HepG2 (cell line): ENCODE data around the gene CDKN1C. TPM values are rescaled to one million over a fixed set of nuclear protein-coding genes. Genes with fewer than 3 reads are reported as not detected.

ENCODE experiments used
- ATAC-seq: fragments of 200-7000 bp; cut with Tn5 transposase; 3 replicates; pipeline ENCODE4 v1.9.1; 2020; ENCODE audit warnings: mild to moderate bottlenecking, moderate library complexity
- BruUV-seq: library from RNA; stranded (reverse); fragments of 400-500 nt; replicated peaks from 2 replicates; lab custom pipeline; 2021; lab: Mats Ljungman, UMichigan
- CTCF ChIA-PET: fragments of 300-600 bp; formaldehyde crosslinking; extraction: SDS; loops from one replicate; lab custom pipeline; 2021; ENCODE audit warnings: low total read pairs, inconsistent platforms, low intra/inter-chr PET ratio; lab: Yijun Ruan, JAX
- POLR2A ChIA-PET: fragments of 350-600 bp; sonication (Branson Sonifier 250); formaldehyde crosslinking; loops from one replicate; lab custom pipeline; 2020; ENCODE audit warnings: antibody characterized with exemption, inconsistent platforms; lab: Yijun Ruan, JAX
- DNase-seq: peaks from one replicate; pipeline ENCODE4 v3.0.0-alpha.2; 2015; ENCODE audit warnings: low spot score
- FAIRE-seq: peaks from 3 replicates; lab custom pipeline; 2011; peaks lifted over from hg19 to GRCh38; lab: Jason Lieb, UNC
- H2AFZ ChIP-seq: one replicate; pipeline ENCODE4 v1.6.1; 2011; ENCODE audit warnings: low read length, inconsistent platforms
- H3K27ac ChIP-seq: fragments of 300-600 bp; 3 replicates; pipeline ENCODE4 v1.8.0; 2011; ENCODE audit warnings: mixed run types, mild to moderate bottlenecking, mixed read lengths, low read length, inconsistent platforms; ENCODE audit not compliant: insufficient read depth; ENCODE audit errors: extremely low read length
- H3K27me3 ChIP-seq, 2 experiments: fragments of 200-600 bp in 1 of 2; 2 replicates in 1 of 2; 3 replicates in 1 of 2; pipeline versions ENCODE4 v1.6.0 to v1.8.0; 2011; ENCODE audit warnings: low read length in 2 of 2, mild to moderate bottlenecking in 2 of 2, moderate library complexity in 2 of 2, inconsistent platforms in 1 of 2; ENCODE audit not compliant: insufficient read depth in 2 of 2, control insufficient read depth in 1 of 2
- H3K36me3 ChIP-seq, 2 experiments: fragments of 200-600 bp in 1 of 2; replicated peaks in 1 of 2; 2 replicates in 1 of 2; 3 replicates in 1 of 2; pipeline versions ENCODE4 v1.5.1 to v1.8.0; 2011; ENCODE audit warnings: low read length in 2 of 2, inconsistent platforms in 1 of 2; ENCODE audit not compliant: insufficient read depth in 2 of 2, control insufficient read depth in 1 of 2
- H3K4me1 ChIP-seq: 2 replicates; pipeline ENCODE4 v1.5.1; 2012; ENCODE audit warnings: low read length, inconsistent platforms; ENCODE audit not compliant: insufficient read depth
- H3K4me2 ChIP-seq: 2 replicates; pipeline ENCODE4 v1.6.0; 2011; ENCODE audit warnings: low read depth, low read length, inconsistent platforms
- H3K4me3 ChIP-seq, 3 experiments: fragments of 200-600 bp in 1 of 3; sonication (generic), shearing (Covaris generic) in 1 of 3; replicated peaks in 1 of 3; 2 replicates each; pipeline ENCODE4 v1.5.1; 2011 to 2016; ENCODE audit warnings: low read length in 3 of 3, inconsistent platforms in 2 of 3, low read depth in 2 of 3, mild to moderate bottlenecking in 2 of 3, control low read depth in 1 of 3, mixed read lengths in 1 of 3; ENCODE audit not compliant: insufficient read depth in 1 of 3
- H3K79me2 ChIP-seq: one replicate; pipeline ENCODE4 v1.6.1; 2011; ENCODE audit warnings: low read length, inconsistent platforms; ENCODE audit not compliant: insufficient read depth
- H3K9ac ChIP-seq: 2 replicates; pipeline ENCODE4 v1.6.0; 2011; ENCODE audit warnings: mild to moderate bottlenecking, low read depth, low read length, inconsistent platforms; ENCODE audit not compliant: insufficient read depth
- H3K9me3 ChIP-seq: 2 replicates; pipeline ENCODE4 v1.5.1; 2012; ENCODE audit warnings: mild to moderate bottlenecking, low read length
- H4K20me1 ChIP-seq: 2 replicates; pipeline ENCODE4 v1.6.0; 2011; ENCODE audit warnings: inconsistent platforms, mild to moderate bottlenecking, low read length, moderate library complexity; ENCODE audit not compliant: insufficient read depth
- ARNTL ChIP-seq: sonication (generic); formaldehyde crosslinking; IDR thresholded peaks from 2 replicates; pipeline ENCODE4 v1.4.0; 2020; ENCODE audit warnings: mild to moderate bottlenecking, missing genetic modification reagents
- CREB1 ChIP-seq, 2 experiments: fragments of 450-650 bp in 1 of 2; IDR thresholded peaks; 2 replicates each; pipeline ENCODE4 v1.6.1; 2016 to 2017; ENCODE audit warnings: control low read depth in 1 of 2, mild to moderate bottlenecking in 1 of 2, missing compliant biosample characterization in 1 of 2, missing genetic modification characterization in 1 of 2
- DMAP1 ChIP-seq: IDR thresholded peaks from 2 replicates; pipeline ENCODE4 v1.6.1; 2016
- ELF3 ChIP-seq: IDR thresholded peaks from 2 replicates; pipeline ENCODE4 v1.6.1; 2016; ENCODE audit warnings: missing genetic modification reagents, missing compliant biosample characterization
- ESRRA ChIP-seq: sonication (generic); formaldehyde crosslinking; IDR thresholded peaks from 2 replicates; pipeline ENCODE4 v1.5.1; 2020; ENCODE audit warnings: mild to moderate bottlenecking, low read depth, missing genetic modification reagents
- FOXA3 ChIP-seq: IDR thresholded peaks from 2 replicates; pipeline ENCODE4 v1.6.1; 2016; ENCODE audit warnings: missing genetic modification reagents, missing compliant biosample characterization
- GTF2F1 ChIP-seq: fragments of 150-350 bp; IDR thresholded peaks from 2 replicates; pipeline ENCODE4 v1.6.1; 2014; ENCODE audit warnings: low read length
- HHEX ChIP-seq: IDR thresholded peaks from 2 replicates; pipeline ENCODE4 v1.6.1; 2016; ENCODE audit warnings: control low read depth
- HMG20A ChIP-seq: IDR thresholded peaks from 2 replicates; pipeline ENCODE4 v1.6.1; 2016; ENCODE audit warnings: borderline replicate concordance
- NFYB ChIP-seq: sonication (generic); formaldehyde crosslinking; IDR thresholded peaks from 2 replicates; pipeline ENCODE4 v1.4.0; 2020; ENCODE audit warnings: missing genetic modification reagents
- NR2F6 ChIP-seq, 2 experiments: IDR thresholded peaks; 2 replicates each; pipeline ENCODE4 v1.6.1; 2016; ENCODE audit warnings: antibody characterized with exemption in 1 of 2, mild to moderate bottlenecking in 1 of 2
- SIN3B ChIP-seq: fragments of 150-350 bp; IDR thresholded peaks from 2 replicates; pipeline ENCODE4 v1.6.1; 2014; ENCODE audit warnings: low read length
- TAF15 ChIP-seq: fragments of 200-400 bp; formaldehyde crosslinking; IDR thresholded peaks from one replicate; pipeline ENCODE4 v1.6.1; 2018; ENCODE audit warnings: mild to moderate bottlenecking, low read depth, low read length; ENCODE audit not compliant: poor library complexity, severe bottlenecking
- TOE1 ChIP-seq: sonication (generic); formaldehyde crosslinking; IDR thresholded peaks from 2 replicates; pipeline ENCODE4 v1.4.0; 2020; ENCODE audit warnings: mild to moderate bottlenecking, missing genetic modification reagents
- ZMYM2 ChIP-seq: sonication (generic); formaldehyde crosslinking; IDR thresholded peaks from 2 replicates; pipeline ENCODE4 v1.8.0; 2022; ENCODE audit warnings: mild to moderate bottlenecking, missing genetic modification reagents
- WGBS: methylation state at CpG from one replicate; pipeline ENCODE4 v1.1.6; 2017; ENCODE audit warnings: low lambda C conversion rate; 5-methylcytosine and 5-hydroxymethylcytosine counted together
- in situ Hi-C: cut with HindIII; loops from 2 replicates; pipeline ENCODE4 v1.10.0; 2017; ENCODE audit warnings: low pct_unique_long_range_greater_than_20kb; ENCODE audit not compliant: extremely low pct_ligation_motif_present
- intact Hi-C: fragments of 100-400 bp; cut with micrococcal nuclease; formaldehyde crosslinking; loops from one replicate; pipeline ENCODE4 v1.10.0; 2022; ENCODE audit not compliant: unreplicated experiment
- polyA plus RNA-seq, 8 experiments: library from polyadenylated mRNA; depleted of rRNA in 3 of 8; stranded (reverse) in 7 of 8; unstranded in 1 of 8; fragments of >200 nt; fragmentation: Illumina TruSeq in 4 of 8; extraction: Trizol in 4 of 8; gene quantifications; 2 replicates each; pipeline versions ENCODE4 v1.2.1 to v1.2.3, GENCODE V29; 2011 to 2016; ENCODE audit warnings: low read depth in 4 of 8, missing spikeins in 1 of 8, mixed read lengths in 1 of 8; ENCODE audit not compliant: insufficient read depth in 1 of 8
- total RNA-seq, 5 experiments: library from RNA; depleted of rRNA; stranded (reverse); fragments of >200 nt; fragmentation: Illumina TruSeq; extraction: Trizol; gene quantifications; 2 replicates each; pipeline ENCODE4 v1.2.3, GENCODE V29; 2016; ENCODE audit warnings: low read depth in 1 of 5
- TF ChIP-seq, protein P1 (sequence below): sonication (generic); formaldehyde crosslinking; IDR thresholded peaks from 2 replicates; pipeline ENCODE4 v1.4.0; 2020; ENCODE audit warnings: missing genetic modification reagents
- TF ChIP-seq, protein P2 (sequence below): IDR thresholded peaks from 2 replicates; pipeline ENCODE4 v1.6.1; 2012; ENCODE audit warnings: inconsistent platforms
- TF ChIP-seq, protein P3 (sequence below): sonication (generic); formaldehyde crosslinking; IDR thresholded peaks from 2 replicates; pipeline ENCODE4 v1.8.0; 2022; ENCODE audit warnings: missing genetic modification reagents, mild to moderate bottlenecking, inconsistent platforms, borderline replicate concordance
- TF ChIP-seq, protein P4 (sequence below), 2 experiments: sonication (generic) in 1 of 2; formaldehyde crosslinking in 1 of 2; IDR thresholded peaks; 2 replicates each; pipeline versions ENCODE4 v1.5.1 to v1.6.1; 2011 to 2020; ENCODE audit warnings: borderline replicate concordance in 1 of 2, low read depth in 1 of 2, low read length in 1 of 2, mild to moderate bottlenecking in 1 of 2, missing genetic modification reagents in 1 of 2, moderate library complexity in 1 of 2

CDKN1C gene
- total and polyA plus RNA-seq, 2 of the 13 experiments (the other 11 are each of a cell fraction or from before 2014, with no cell fraction given), result not detected

DNA sequence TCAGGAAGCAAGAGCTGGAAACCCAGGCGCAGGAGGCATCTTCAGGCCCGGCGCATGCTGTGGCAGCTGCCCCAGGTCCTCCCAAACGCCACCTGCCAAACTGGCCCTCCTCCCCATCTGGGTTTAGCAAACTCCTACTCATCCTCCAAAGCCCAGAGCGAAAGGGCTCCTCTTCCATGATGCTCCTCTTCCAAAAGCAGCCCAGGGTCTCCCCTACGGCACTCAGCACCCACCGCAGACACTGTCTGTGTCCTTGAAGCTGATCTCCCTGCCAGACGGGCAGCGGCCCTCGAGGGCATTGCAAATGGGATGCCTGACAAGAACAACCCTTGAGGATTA is 25.9 kb downstream of the CDKN1C start:
- CTCF ChIA-PET, result no interaction called here

More for the DNA sequence above, 25.9 kb downstream of the CDKN1C start:
- intact Hi-C loops (no loop called here), in situ Hi-C loops (no loop called here)
- H3K4me2 ChIP-seq, result no peak overlapping the region
- WGBS, result 61% methylated on average over 3 of the region's 10 CpGs
- TF ChIP-seq, protein P1, sequence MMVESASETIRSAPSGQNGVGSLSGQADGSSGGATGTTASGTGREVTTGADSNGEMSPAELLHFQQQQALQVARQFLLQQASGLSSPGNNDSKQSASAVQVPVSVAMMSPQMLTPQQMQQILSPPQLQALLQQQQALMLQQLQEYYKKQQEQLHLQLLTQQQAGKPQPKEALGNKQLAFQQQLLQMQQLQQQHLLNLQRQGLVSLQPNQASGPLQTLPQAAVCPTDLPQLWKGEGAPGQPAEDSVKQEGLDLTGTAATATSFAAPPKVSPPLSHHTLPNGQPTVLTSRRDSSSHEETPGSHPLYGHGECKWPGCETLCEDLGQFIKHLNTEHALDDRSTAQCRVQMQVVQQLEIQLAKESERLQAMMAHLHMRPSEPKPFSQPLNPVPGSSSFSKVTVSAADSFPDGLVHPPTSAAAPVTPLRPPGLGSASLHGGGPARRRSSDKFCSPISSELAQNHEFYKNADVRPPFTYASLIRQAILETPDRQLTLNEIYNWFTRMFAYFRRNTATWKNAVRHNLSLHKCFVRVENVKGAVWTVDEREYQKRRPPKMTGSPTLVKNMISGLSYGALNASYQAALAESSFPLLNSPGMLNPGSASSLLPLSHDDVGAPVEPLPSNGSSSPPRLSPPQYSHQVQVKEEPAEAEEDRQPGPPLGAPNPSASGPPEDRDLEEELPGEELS (CRISPR knock-in tag), result no peak
- TF ChIP-seq TAF15 (no peak), HMG20A (CRISPR knock-in tag) (no peak), TOE1 (CRISPR knock-in tag) (no peak), NR2F6 (IDR thresholded peaks at IDR 0.05) (no peak), NR2F6 (CRISPR knock-in tag; IDR thresholded peaks at IDR 0.05) (no peak), FOXA3 (no peak), DMAP1 (CRISPR knock-in tag) (no peak), SIN3B (no peak), ESRRA (CRISPR knock-in tag) (no peak), CREB1 (IDR thresholded peaks at IDR 0.05) (no peak), CREB1 (CRISPR knock-in tag; IDR thresholded peaks at IDR 0.05) (no peak), ARNTL (CRISPR knock-in tag) (no peak), ELF3 (CRISPR knock-in tag) (no peak), ZMYM2 (CRISPR knock-in tag) (no peak), GTF2F1 (no peak), NFYB (CRISPR knock-in tag) (no peak), HHEX (CRISPR knock-in tag) (no peak)
- TF ChIP-seq, protein P2, sequence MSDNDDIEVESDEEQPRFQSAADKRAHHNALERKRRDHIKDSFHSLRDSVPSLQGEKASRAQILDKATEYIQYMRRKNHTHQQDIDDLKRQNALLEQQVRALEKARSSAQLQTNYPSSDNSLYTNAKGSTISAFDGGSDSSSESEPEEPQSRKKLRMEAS, result no peak
- TF ChIP-seq, protein P3, sequence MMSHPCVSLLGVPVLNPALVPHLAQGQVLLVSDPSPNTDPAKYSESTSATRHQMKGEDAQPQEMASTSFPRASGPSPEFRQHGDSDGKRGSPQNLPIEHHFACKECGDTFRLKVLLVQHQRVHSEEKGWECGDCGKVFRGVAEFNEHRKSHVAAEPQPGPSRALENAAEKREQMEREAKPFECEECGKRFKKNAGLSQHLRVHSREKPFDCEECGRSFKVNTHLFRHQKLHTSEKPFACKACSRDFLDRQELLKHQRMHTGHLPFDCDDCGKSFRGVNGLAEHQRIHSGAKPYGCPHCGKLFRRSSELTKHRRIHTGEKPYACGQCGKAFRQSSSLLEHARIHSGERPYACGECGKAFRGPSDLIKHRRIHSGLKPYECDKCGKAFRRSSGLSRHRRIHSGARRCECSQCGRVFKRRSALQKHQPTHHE (CRISPR knock-in tag), result no peak
- TF ChIP-seq, protein P4, sequence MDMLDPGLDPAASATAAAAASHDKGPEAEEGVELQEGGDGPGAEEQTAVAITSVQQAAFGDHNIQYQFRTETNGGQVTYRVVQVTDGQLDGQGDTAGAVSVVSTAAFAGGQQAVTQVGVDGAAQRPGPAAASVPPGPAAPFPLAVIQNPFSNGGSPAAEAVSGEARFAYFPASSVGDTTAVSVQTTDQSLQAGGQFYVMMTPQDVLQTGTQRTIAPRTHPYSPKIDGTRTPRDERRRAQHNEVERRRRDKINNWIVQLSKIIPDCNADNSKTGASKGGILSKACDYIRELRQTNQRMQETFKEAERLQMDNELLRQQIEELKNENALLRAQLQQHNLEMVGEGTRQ (IDR thresholded peaks at IDR 0.05; ENCODE audit: low read depth, low read length), result no peak
- TF ChIP-seq, protein P4 (CRISPR knock-in tag; IDR thresholded peaks at IDR 0.05; ENCODE audit: borderline replicate concordance), result no peak
- no TSS peak for BruUV-seq
- H3K36me3 ChIP-seq, result no peaks in the 10 kb centered on the region
- no peak overlapping the region for H3K27ac ChIP-seq
- no peak overlapping the region for H3K9ac ChIP-seq
- H3K79me2 ChIP-seq, result no peaks in the 10 kb centered on the region
- no peak for FAIRE-seq
- peaks cover 17 to 71% of the 10 kb centered on the region in 2 experiments; a peak in 4 of 5 replicates for H3K27me3 ChIP-seq
- 0 out of 2 replicates have a peak, but pooled peaks cover 4% of the 10 kb centered on the region for H4K20me1 ChIP-seq
- POLR2A ChIA-PET, result interaction anchor here (2.5 kb wide), 1 partner anchor 130 kb away, joined by 9 read pairs; no protein-coding TSS in a partner anchor
- no peak overlapping the region for H2AFZ ChIP-seq
- no peak for DNase-seq
- H3K9me3 ChIP-seq, result no peaks in the 10 kb centered on the region
- H3K4me1 ChIP-seq, result peaks cover 16% of the 10 kb centered on the region
- no peak for ATAC-seq
- no peak overlapping the region for H3K4me3 ChIP-seq
